HG03139 (cell line): Measurements from ENCODE around the gene MTERF2.
"Not testable (repeated sequence)": the region's sequence is repeated elsewhere in the genome, so short reads cannot be mapped to it uniquely, and the experiment has no call there.

ENCODE experiments used
- ATAC-seq: cut with Tn5 transposase; IDR thresholded peaks from one replicate; pipeline ENCODE4 v1.9.1; 2021; ENCODE audit not compliant: unreplicated experiment

Gene MTERF2, protein sequence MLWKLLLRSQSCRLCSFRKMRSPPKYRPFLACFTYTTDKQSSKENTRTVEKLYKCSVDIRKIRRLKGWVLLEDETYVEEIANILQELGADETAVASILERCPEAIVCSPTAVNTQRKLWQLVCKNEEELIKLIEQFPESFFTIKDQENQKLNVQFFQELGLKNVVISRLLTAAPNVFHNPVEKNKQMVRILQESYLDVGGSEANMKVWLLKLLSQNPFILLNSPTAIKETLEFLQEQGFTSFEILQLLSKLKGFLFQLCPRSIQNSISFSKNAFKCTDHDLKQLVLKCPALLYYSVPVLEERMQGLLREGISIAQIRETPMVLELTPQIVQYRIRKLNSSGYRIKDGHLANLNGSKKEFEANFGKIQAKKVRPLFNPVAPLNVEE

DNA sequence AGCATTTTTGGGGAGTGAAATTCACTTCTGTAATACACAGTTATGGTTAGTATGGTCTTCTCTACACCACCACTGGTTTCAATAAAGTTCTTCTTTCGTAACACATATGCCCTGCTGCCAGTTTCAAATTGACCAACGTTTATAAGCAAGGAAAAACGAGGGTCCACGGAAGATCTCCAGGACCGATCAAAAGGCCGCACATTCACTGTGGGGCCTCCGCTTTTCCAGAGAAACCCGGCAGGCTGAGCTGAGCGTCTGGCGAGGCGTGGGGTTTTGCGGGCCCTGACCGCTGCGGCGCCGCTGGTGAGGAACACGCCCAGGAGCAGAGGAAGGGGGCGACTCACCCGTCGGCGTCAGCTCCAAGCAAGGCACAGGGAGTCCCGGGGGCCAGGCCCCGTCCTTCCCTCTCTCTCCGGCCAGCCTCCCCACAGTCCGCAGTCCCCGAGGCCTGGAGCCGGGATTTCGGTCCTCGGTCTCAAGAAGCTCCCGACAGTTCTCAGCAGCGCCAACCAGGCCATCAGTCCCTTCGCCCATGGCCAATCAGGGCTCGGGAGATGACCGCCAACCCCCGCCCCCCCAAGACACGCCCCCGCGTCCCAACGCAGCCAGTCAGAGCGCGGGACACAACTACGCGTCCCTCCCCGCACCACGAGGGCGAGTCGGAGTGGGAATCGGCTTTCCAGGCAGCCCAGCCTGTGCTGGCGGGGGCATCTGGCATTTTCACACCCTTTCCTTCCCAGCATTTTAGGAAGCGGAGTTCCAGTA lies at the start of gene MTERF2:
MTERF2 (minus strand) TSS at position 522 of the 765 bp plus-strand sequence. CDS start 8,432 bp downstream, outside the sequence.
- peak; percentile 94 for ATAC-seq

DNA sequence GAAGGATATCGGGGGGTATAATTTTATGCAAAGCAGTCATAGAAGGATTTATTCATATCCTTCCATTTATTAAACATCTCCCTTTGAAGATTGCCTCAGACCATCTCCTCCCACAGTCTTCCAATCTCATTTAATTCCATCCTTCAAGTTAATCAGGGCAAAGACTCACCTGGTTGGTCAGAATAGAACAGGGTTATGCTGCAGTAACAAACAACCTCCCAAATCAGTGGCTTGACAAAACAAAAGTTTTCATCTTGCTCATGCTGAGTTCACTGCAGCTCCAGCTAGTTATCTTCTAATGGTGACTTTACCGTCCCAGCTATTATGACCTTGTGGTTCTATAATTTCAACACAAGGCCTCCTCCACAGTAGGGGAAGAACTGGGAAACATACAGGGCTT lies 48.8 kb upstream of the MTERF2 start:
- no peak for ATAC-seq

DNA sequence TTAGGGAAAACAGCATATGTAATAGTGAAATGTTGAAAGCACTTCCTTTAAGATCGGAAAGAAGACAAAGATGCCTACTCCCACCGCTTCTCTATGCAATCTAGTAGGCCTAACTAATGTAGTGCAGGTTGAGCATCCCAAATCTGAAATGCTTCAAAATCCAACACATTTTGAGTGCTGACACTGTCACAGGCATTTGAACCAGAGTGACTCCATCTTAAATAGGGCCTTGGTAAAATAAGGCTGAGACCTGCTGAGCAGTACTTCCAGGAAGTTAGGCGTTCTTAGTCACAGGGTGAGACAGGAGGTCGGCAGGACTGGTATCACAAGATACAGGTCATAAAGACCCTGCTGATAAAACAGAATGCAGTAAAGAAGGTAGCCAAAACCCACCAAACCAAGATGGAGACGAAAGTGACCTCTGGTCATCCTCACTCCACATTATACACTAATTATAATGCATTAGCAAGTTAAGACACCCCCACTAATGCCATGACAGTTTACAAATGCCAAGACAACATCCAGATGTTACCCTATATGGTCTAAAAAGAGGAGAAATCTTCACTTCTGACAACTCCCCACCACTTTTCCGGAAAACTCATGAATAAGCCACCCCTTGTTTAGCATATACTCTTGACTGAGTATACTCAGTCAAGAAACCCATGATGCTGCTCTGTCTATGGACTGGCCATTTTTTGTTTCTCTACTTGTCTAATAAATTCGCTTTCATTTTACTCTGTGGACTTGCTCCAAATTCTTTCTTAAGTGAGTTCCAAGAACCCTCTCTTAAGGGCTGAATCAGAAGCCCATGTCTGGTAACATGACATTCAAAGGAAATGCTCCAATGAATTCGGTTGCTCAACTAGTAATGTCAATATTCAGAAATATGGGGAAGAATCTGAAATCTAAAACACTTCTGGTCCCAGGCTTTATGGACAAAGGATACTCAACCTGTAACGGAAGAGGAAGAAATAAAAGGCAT lies 47.1 kb upstream of the MTERF2 start:
- no peak for ATAC-seq

DNA sequence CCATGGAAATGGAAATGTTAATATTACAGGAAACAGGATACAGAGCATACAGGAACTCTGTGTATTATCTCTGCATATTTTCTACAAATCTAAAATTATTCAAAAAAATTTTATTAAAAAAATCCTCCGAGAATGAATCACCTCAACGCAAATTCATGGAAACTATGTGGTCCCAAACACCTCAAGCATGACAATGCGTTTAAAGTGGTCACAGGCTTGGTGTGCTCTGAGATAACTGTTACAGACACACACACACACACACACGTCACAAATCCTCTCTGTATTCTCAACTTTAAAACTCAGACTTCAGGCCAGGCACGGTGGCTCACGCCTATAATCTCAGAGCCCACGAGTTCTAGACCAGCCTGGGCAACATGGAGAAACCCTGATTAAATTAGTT lies 45.3 kb upstream of the MTERF2 start:
- no peak for ATAC-seq

DNA sequence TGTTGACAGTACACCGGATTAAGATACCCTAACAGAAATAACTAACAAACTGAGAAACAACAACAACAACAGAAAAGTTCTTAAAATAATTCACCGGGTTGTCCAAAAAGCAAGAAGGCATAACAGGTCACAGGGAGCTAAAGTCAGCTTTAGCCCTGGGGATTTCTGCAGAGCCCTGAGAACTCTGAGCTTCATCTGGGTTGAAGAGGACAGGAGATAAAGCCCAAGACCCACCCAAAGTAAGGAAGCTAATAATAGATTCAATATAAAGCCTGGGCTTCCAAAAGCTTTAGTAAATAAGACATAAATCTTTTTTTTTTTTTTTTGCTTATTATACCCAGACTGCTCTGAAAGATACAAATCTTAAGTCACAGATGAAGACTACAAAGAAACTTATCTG lies 44.1 kb upstream of the MTERF2 start:
- ATAC-seq = no peak

DNA sequence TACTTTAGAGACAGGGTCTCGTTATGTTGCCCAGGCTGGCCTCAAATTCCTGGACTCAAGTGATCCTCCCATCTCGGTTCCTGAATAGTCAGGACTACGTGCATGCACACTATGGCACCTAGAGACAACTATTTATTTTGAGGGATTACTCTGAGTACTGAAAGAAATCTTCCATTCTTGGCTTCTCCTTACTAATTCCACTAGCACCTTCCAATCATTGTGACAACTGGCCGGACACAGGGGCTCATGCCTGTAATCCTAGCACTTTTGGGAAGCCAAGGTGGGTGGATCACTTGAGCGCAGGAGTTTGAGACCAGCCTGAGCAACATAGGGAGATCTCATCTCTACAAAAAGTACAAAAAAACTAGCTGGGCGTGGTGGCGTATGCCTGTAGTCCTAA lies 42.1 kb upstream of the MTERF2 start:
- no peak for ATAC-seq

DNA sequence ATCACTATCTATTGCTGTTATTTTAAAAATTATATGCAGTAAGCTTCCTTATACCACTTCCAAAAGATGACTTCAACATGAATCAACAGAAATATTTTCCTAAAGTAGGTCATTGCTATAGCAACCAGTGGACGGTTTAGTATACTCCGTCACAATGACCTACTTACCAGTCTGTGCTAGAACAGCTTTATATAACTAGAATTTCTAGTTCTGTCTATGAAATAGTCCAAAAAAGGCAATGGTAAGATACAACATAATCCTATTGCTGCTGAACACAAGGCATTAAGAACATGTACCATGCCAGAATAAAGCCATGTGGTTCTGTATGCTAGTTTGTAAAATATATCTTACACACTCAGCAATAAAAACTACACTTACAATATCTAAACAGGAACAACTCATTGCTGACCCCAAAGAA lies 40.7 kb upstream of the MTERF2 start:
- no peak for ATAC-seq

DNA sequence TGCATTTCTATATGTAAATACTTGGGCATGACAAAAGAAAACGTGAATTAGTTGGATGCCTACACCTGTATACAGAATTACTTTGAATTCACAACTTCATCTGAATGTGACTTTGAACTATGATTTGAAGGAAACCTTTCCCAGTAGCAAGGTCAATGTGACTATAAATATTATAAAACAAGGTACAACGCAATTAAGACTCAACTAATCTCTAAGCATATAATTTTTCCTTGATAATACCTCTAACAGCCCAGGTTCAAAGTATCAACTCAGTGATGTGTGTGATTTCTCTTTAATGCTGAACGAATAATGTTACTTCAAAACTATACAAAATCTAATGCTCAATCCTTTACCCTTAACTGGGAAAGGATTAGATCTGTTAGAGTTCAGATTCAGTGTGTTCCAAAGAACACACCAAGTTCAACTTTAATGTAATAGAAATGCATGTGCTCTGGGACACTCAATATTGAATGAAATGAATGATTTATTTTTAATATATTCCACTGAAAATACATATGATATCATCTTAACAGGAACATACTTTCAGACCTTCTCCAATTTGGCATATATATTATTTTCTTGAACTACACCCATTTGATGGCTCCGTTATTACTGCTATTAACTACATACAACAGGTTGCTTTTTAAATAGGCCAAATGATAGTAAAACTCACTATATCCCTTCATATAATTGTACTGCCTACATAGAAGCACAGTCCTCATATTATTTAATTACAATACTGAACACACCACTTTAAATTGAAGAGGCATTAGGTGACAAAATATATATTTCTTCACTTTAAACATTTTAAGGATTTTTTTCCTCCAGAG lies 40.1 kb upstream of the MTERF2 start:
- no peak for ATAC-seq

DNA sequence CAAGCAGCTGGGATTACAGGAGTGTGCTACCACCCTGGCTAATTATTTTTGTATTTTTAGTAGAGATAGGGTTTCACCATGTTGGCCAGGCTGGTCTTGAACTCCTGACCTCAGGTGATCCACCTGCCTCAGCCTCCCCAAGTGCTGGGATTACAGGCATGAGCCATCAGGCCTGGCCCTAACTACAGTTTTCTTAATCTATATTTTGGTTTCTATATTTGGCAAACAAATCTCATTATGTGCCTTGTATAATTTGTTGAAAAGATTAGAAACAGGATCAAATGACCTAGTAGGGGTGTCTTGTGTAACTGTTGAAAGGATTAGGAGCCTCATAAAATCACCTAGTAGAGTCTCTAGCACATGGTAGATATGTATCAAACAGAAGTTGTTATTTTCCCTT lies 39.4 kb upstream of the MTERF2 start:
- not testable (repeated sequence) for ATAC-seq

DNA sequence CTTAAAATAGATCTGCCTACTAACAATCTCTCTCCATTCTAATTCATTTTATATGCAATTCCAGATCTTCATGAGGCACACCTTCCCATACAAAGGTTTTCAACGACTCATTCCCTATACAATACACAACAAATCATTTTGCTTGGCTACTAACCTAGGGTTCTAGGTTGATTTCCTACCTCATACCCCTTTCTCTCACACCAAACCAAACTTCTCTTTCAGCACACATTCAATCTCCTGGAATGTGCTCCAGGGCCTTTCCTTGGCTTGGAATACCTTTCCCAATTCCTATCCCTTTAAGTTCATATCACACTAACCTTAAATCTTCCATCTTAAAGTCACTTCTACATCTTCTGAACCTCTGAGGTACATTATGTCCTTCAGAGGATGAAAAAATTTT lies 38.7 kb upstream of the MTERF2 start:
- ATAC-seq = no peak

DNA sequence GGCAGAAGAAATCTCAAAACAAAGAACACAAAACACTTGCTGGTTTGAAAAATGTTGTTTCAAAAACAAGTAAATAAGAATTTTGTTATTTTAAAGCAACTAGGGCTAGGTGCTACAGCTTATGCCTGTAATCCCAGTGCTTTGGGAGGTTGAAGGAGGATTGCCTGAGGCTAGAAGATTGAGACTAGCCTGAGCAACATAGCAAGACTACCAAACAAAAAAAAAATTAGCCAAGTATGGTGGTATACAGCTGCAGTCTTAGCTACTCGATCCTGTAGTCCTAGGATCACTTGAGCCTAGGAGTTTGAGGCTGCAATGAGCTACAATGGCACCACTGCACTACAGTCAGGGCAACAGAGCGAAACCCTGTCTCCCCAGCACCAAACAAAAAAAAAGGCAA lies 32.6 kb upstream of the MTERF2 start:
- no peak for ATAC-seq

DNA sequence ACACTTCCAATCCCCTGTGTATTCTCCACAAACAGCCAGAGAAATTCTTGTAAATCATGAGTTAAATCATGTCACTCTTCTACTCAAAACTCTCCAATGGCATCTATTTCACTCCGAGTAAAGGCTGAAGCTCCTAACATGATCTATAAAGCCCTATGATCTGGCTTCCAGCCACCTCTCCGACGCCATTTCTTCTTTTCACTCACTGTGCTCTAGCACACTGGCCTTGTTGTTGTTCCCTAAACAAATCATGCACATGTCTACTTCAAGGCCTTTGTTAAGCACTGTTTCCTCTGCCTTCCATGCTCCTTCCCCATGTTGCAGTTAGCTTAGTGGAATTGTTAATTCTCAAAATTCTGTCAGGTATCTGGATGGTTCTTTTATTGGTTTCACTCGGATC lies 30.1 kb upstream of the MTERF2 start:
- ATAC-seq = no peak

DNA sequence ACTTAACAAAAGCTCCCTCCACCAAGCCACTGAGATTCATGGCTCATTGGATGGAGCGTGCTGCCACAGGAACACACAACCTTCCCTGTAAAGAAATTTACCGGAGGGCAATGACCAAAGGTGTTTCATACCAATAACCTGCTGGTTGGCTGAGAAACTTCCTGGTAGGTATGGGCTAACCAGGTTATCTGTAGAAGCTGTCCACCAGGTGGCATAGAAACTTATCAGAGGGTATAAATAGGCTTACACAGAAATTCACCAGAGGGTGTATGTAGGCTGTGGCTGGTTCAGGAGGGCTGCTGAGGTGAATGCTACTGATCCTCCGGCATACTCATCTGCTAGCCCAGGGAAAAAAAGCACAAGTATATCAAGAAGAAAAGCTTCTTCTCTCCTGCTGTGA lies 27.1 kb upstream of the MTERF2 start:
- no peak for ATAC-seq

DNA sequence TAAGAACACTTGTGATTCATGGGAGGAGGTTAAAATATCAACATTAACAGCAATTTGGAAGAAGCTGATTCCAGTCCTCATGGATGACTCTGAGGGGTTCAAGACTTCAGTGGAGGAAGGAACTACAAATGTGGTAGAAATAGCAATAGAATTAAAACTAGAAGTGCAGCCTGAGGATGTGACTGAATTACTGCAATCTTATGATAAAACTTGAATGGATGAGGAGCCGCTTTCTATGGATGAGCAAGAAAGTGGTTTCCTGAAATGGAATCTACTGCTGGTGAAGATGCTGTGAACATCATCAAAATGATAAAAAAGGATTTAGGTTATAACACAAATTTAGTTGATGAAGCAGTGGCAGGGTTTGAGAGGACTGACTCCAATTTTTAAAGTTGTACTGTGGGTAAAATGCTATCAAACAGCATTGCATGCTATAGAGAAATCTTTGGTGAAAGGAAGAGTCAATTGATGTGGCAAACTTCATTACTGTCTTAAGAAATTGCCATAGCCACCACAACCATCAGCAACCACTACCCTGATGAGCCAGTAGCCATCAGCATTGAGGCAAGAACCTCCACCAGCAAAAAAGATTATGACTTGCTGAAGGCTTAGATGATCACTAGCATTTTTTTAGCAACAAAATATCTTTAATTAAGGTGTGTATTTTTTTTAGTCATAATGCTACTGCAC lies 25.9 kb upstream of the MTERF2 start:
- ATAC-seq = no peak

DNA sequence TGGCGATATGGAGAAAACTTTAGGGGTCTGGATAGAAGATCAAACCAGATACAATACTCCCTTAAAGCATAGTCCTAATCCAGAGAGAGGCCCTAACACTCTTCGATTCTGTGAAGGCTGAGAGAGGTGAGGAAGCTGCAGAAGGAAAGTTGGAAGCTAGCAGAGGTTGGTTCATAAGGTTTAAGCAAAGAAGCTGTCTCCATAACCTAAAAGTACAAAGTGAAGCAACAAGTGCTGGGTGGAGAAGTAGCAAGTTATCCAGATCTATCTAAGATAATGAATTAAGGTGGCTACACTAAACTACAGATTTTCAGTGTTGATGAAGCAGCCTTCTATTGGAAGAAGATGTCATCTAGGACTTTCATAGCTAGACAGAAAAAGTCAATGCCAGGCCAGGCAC lies 24.6 kb upstream of the MTERF2 start:
- ATAC-seq = no peak

DNA sequence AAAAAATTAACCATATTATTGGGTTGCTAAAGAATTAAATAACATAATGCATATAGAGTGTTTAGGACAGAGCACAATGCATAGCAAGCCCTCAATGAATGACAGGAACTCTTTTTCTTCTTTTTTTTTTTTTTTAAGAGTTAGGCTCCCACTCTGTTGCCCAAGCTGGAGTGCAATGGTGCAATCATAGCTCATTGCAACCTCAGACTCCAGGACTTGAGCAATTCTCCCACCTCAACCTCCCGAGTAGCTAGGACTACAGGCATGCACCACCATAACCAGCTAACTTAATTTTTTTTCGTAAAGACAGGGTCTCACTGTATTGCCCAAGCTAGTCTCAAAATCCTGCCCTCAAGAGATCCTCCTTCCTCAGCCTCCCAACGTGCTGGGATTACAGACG lies 20.5 kb upstream of the MTERF2 start:
- ATAC-seq = no peak

DNA sequence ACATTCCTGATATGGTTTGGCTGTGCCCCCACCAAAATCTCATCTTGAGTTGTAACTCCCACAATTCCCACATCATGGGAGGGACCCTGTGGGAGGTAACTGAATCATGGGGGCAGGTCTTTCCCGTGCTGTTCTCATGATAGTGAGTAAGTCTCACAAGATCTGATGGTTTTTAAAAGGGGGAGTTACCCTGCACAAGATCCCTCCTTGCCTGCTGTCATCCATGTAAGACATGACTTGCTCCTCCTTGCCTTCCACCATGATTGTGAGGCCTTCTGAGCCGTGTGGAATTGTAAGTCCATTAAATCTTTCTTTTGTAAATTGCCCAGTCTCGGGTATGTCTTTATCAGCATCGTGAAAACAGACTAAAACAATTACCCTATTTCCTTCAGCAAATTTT lies 15.7 kb upstream of the MTERF2 start:
- ATAC-seq = not testable (repeated sequence)

DNA sequence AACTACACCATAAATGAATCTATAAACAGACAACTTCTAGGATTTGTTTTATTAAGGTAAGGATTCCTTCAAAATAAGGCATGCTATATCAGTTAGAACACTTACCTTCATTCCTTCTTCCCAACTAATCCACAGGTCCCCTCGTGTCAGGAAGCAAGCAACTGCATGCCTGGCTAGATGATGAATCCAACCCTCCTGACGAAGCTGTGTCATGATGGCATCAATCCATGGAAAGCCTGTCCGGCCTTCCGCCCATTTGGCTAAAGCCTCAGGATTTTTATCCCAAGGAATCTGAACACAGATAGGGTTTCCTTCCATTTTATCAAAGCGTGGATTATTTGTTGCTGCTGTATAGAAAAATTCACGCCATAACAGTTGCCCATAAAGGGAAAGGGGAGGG lies 12.5 kb upstream of the MTERF2 start:
- no peak for ATAC-seq

DNA sequence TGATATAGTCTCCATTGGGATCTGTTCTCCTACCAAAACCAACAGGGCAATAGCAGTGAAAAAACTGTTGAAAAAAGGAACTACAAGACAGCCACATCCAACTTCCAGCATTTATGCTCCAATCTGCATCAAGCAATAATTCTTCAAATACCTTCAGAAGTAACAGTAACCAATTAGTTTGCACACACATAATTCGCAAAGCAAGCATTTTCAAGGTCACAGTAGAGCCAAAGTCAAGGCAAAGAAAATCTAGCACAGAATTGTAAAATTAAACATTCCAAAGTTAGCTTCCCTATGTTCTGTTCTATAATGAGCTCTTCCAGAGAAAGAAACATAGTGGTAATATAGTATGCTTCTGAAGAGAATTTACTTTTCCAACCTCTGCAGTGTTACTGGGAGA lies 11.0 kb upstream of the MTERF2 start:
- ATAC-seq = no peak

DNA sequence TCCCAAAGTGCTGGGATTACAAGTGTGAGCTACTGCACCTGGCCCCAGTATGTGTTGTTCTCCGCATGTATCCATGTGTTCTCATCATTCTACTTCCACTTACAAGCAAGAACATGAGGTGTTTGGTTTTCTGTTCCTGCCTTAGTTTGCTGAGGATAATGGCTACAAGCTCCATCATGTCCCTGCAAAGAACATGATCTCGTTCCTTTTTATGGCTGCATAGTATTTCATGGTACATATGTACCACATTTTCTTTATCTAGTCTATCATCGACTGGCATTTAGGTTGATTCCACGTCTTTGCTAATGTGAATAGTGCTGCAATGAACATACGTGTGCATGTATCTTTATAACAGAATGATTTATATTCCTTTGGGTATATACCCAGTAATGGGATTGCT lies 9.2 kb upstream of the MTERF2 start:
- ATAC-seq = not testable (repeated sequence)
